Measurements from ENCODE around the gene LRRTM1. TPM values are rescaled to one million over a fixed set of nuclear protein-coding genes. Genes with fewer than 3 reads are reported as not detected.

Gene LRRTM1
- total RNA-seq, 1 experiment from 2014 or later = not detected

DNA sequence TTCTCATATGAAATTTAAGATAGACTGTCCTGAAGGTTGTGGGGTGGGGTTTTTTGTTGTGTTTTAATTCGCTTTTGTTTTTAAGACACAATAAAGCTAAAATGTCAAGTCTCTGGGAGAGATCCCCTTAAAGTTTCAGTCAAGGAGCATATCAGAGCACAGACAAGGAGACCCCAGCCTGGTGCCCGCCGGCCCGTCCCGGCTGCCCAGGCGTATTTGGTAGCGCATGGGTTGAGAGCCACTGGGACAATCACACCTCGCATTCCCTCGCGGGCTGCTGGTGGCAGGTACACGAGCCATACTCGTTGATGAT lies 2.6 kb downstream of the LRRTM1 start:
- intact Hi-C loops (cut with micrococcal nuclease; ENCODE audit: unreplicated experiment) (no loop called here), in situ Hi-C loops (cut with HindIII; ENCODE audit: low pct_unique_long_range_greater_than_20kb, low sequenced_read_pairs) (no loop called here)
- Histone ChIP-seq H3K9me3 (ENCODE audit: control insufficient read depth, insufficient read depth, low read depth, low read length) (no peaks in the 10 kb centered on the region), H3K27ac (ENCODE audit: low read length) (no peak overlapping the region), H3K4me3 (ENCODE audit: low read depth in 2 of 2, low read length in 2 of 2) (no peak overlapping the region), H3K36me3 (ENCODE audit: control insufficient read depth, insufficient read depth, low read length) (no peaks in the 10 kb centered on the region), H3K27me3 (ENCODE audit: control insufficient read depth, insufficient read depth, low read length) (no peaks in the 10 kb centered on the region), H3K4me1 (ENCODE audit: control insufficient read depth, insufficient read depth, low read length) (no peaks in the 10 kb centered on the region)
- BruUV-seq (replicated peaks) = no TSS peak
- TF ChIP-seq SIN3A (IDR thresholded peaks at IDR 0.05; ENCODE audit: borderline replicate concordance, insufficient read depth, low read depth, low read length) (no peak), POLR2AphosphoS5 (IDR thresholded peaks at IDR 0.05; ENCODE audit: low read depth, low read length) (no peak), TCF7L2 (IDR thresholded peaks at IDR 0.05; ENCODE audit: low read depth, low read length) (no peak)
- TF ChIP-seq, protein P1, sequence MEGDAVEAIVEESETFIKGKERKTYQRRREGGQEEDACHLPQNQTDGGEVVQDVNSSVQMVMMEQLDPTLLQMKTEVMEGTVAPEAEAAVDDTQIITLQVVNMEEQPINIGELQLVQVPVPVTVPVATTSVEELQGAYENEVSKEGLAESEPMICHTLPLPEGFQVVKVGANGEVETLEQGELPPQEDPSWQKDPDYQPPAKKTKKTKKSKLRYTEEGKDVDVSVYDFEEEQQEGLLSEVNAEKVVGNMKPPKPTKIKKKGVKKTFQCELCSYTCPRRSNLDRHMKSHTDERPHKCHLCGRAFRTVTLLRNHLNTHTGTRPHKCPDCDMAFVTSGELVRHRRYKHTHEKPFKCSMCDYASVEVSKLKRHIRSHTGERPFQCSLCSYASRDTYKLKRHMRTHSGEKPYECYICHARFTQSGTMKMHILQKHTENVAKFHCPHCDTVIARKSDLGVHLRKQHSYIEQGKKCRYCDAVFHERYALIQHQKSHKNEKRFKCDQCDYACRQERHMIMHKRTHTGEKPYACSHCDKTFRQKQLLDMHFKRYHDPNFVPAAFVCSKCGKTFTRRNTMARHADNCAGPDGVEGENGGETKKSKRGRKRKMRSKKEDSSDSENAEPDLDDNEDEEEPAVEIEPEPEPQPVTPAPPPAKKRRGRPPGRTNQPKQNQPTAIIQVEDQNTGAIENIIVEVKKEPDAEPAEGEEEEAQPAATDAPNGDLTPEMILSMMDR (IDR thresholded peaks at IDR 0.05) = no peak
- TF ChIP-seq, protein P2, sequence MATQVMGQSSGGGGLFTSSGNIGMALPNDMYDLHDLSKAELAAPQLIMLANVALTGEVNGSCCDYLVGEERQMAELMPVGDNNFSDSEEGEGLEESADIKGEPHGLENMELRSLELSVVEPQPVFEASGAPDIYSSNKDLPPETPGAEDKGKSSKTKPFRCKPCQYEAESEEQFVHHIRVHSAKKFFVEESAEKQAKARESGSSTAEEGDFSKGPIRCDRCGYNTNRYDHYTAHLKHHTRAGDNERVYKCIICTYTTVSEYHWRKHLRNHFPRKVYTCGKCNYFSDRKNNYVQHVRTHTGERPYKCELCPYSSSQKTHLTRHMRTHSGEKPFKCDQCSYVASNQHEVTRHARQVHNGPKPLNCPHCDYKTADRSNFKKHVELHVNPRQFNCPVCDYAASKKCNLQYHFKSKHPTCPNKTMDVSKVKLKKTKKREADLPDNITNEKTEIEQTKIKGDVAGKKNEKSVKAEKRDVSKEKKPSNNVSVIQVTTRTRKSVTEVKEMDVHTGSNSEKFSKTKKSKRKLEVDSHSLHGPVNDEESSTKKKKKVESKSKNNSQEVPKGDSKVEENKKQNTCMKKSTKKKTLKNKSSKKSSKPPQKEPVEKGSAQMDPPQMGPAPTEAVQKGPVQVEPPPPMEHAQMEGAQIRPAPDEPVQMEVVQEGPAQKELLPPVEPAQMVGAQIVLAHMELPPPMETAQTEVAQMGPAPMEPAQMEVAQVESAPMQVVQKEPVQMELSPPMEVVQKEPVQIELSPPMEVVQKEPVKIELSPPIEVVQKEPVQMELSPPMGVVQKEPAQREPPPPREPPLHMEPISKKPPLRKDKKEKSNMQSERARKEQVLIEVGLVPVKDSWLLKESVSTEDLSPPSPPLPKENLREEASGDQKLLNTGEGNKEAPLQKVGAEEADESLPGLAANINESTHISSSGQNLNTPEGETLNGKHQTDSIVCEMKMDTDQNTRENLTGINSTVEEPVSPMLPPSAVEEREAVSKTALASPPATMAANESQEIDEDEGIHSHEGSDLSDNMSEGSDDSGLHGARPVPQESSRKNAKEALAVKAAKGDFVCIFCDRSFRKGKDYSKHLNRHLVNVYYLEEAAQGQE (IDR thresholded peaks at IDR 0.05; ENCODE audit: insufficient read depth in 1 of 2, low read depth in 2 of 2, low read length in 1 of 2) = no peak
- CTCF ChIA-PET = no interaction called here
- DNase-seq (ENCODE audit: low read depth, low spot score) (no peak), ATAC-seq (no peak)
- POLR2A ChIA-PET = no interaction called here

DNA sequence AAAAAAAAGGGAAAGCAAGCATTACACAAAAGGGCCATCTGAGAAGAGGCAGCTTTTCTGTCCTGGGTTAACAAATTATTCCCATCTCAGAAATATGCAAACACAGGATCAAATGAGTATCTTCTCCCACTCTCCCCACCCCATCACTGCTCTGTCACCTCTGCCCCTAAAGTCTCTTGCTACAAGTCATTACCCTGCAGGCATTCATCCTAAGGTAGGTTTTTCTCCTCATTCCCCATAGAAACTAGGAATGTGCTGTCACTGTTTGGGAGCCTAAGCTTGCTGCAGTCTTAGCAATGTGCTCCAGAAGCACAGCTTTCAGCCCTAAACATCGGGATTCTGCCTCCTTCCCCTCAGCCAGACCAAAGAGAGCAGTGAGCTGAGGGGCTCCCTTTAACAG lies 3.6 kb downstream of the LRRTM1 start:
- no peaks in the 10 kb centered on the region for H3K36me3 ChIP-seq (ENCODE audit: control insufficient read depth, insufficient read depth, low read length)
- no peak for ATAC-seq
- POLR2A ChIA-PET = no interaction called here

More for the DNA sequence above, 3.6 kb downstream of the LRRTM1 start:
- CTCF ChIA-PET = interaction anchor here (0.7 kb wide), 1 partner anchor 827 kb away, joined by 6 read pairs; no protein-coding TSS in a partner anchor
- in situ Hi-C loops (cut with HindIII; ENCODE audit: low pct_unique_long_range_greater_than_20kb, low sequenced_read_pairs) = no loop called here
- Histone ChIP-seq H3K4me3 (ENCODE audit: low read depth in 2 of 2, low read length in 2 of 2) (no peak overlapping the region), H3K9me3 (ENCODE audit: control insufficient read depth, insufficient read depth, low read depth, low read length) (no peaks in the 10 kb centered on the region), H3K27me3 (ENCODE audit: control insufficient read depth, insufficient read depth, low read length) (no peaks in the 10 kb centered on the region), H3K27ac (ENCODE audit: low read length) (no peak overlapping the region), H3K4me1 (ENCODE audit: control insufficient read depth, insufficient read depth, low read length) (no peaks in the 10 kb centered on the region)
- no peak for DNase-seq (ENCODE audit: low read depth, low spot score)
- BruUV-seq (replicated peaks) = no TSS peak
- TF ChIP-seq, protein P1 (IDR thresholded peaks at IDR 0.05) = no peak
- TF ChIP-seq POLR2AphosphoS5 (IDR thresholded peaks at IDR 0.05; ENCODE audit: low read depth, low read length) = no peak
- no peak for TF ChIP-seq SIN3A (IDR thresholded peaks at IDR 0.05; ENCODE audit: borderline replicate concordance, insufficient read depth, low read depth, low read length)
- TF ChIP-seq, protein P2 (IDR thresholded peaks at IDR 0.05; ENCODE audit: insufficient read depth in 1 of 2, low read depth in 2 of 2, low read length in 1 of 2) = no peak
- TF ChIP-seq TCF7L2 (IDR thresholded peaks at IDR 0.05; ENCODE audit: low read depth, low read length) = no peak
- intact Hi-C loops (cut with micrococcal nuclease; ENCODE audit: unreplicated experiment) = no loop called here

Measured in Panc1 (cell line).